Measurements from ENCODE around the gene SEMA4B. TPM values are rescaled to one million over a fixed set of nuclear protein-coding genes. Genes with fewer than 3 reads are reported as not detected.

SEMA4B gene
- total and polyA plus RNA-seq, 10 of the 15 experiments (the other 5 are each of a cell fraction or from before 2014, with no cell fraction given), result 0.87 to 26.0 (median 9.3) TPM

DNA sequence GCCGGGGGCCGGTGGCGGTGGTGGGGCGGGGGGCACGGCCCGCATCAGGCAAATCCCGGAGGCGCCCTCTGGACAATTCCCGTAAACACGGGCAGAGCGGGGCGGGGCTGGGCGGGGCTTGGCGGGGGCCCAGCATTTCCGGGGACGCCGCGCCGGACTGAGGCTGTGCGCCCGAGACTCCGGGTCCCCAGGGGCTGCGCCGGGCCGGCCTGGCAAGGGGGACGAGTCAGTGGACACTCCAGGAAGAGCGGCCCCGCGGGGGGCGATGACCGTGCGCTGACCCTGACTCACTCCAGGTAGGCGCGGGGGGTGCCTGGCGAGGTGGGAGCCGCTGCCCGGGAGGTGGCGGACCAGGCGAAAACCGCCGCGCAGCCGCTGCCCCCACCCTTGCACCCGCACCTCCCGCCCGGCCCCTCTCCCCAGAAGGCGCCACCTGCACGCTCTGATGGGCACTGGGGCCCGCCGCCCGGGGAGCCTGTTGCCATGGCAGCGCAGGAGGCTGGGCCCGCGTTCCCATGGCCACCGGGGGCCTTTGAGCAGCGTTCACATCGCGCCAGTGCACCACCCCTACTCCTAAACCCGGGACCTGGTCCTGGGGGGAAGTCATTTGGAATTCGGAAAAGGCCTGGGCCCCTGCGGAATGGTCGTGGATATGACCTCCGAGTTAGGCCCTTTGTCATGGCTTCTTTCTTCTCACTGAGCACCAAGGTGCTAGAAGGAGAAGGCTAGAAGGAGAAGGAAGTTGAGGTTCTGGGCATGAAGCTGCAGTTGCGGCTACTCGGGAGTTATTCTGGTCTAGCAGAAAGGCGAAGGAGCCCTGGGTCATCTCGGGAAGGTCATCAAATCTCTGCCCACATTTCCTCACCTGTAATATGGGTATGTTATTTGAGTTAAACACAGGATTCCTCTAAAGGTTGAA, 16.1 kb upstream of the SEMA4B start:
- in situ Hi-C loops (cut with MboI) (no loop called here), intact Hi-C loops (cut with micrococcal nuclease; ENCODE audit: unreplicated experiment) (no loop called here)
- H3K4me2 ChIP-seq (ENCODE audit: control insufficient read depth, insufficient read depth), result peak overlapping the region; percentile 99
- ATAC-seq (peak; percentile 92), DNase-seq (ENCODE audit: low read depth, low spot score) (no peak), FAIRE-seq (no peak)
- POLR2A ChIA-PET, result interaction anchor here (0.7 to 1.6 kb wide), 6 partner anchors 17 to 49 kb away, joined by 3 to 5 read pairs (median 4); partner anchors contain the start of genes CIB1, GDPGP1 and SEMA4B
- peak overlapping the region; percentile 77 for H3K9ac ChIP-seq (ENCODE audit: control insufficient read depth, insufficient read depth, low read length)
- H3K27ac ChIP-seq (ENCODE audit: control insufficient read depth, insufficient read depth), result peak overlapping the region; percentile 86
- CTCF ChIA-PET, result interaction anchor here (1.4 kb wide), 1 partner anchor 16 kb away, joined by 5 read pairs; the partner anchor contains the start of gene SEMA4B
- peak overlapping the region; percentile 80 for H3K4me3 ChIP-seq
- RAD21 ChIA-PET (ENCODE audit: unreplicated experiment), result interaction anchor here (1.2 to 1.5 kb wide), 3 partner anchors 23 to 48 kb away, joined by 3 to 8 read pairs (median 6); partner anchors contain the start of genes CIB1 and GDPGP1
- H3K36me3 ChIP-seq (ENCODE audit: control insufficient read depth in 2 of 2, insufficient read depth in 2 of 2, low read length in 1 of 2), result no peaks in the 10 kb centered on the region
- H3K9me3 ChIP-seq (replicated peaks; ENCODE audit: control insufficient read depth, insufficient read depth, low read length), result no peaks in the 10 kb centered on the region
- no peaks in the 10 kb centered on the region for H4K20me1 ChIP-seq (ENCODE audit: control insufficient read depth, insufficient read depth)
- under 1% methylated on average over 41 of the region's 67 CpGs for WGBS (ENCODE audit: insufficient coverage, insufficient replicate concordance, low lambda C conversion rate, missing lambda C conversion rate)
- H3K27me3 ChIP-seq (replicated peaks in 1 of 2; ENCODE audit: control insufficient read depth in 2 of 2, insufficient read depth in 2 of 2, low read length in 1 of 2), result no peaks in the 10 kb centered on the region
- peaks cover 6% of the 10 kb centered on the region; the same call in 1 of the 2 replicates for H3K79me2 ChIP-seq (ENCODE audit: control insufficient read depth, insufficient read depth, low read length)
- H2AFZ ChIP-seq (ENCODE audit: control insufficient read depth, low read depth, low read length), result peak overlapping the region; percentile 67
- peaks cover 16% of the 10 kb centered on the region for H3K4me1 ChIP-seq (ENCODE audit: control insufficient read depth, insufficient read depth, low read length)
- SMC1A ChIA-PET (ENCODE audit: uncharacterized antibody, unreplicated experiment), result interaction anchor here (1.1 to 2.6 kb wide), 6 partner anchors 16 to 49 kb away, joined by 4 to 12 read pairs (median 8); partner anchors contain the start of genes CIB1, GDPGP1 and SEMA4B
- BruUV-seq (replicated peaks), result TSS peak; percentile 58
- 0 out of 2 replicates have a peak, but pooled peaks have one; percentile 50 for TF ChIP-seq CHD2 (IDR thresholded peaks at IDR 0.05; ENCODE audit: borderline replicate concordance, low read depth, low read length)
- TF ChIP-seq TCF3 (IDR thresholded peaks at IDR 0.05; ENCODE audit: borderline replicate concordance, insufficient read depth, low read depth, low read length), result 0 out of 2 replicates have a peak, but pooled peaks have one; percentile 46
- peak; percentile 66 for TF ChIP-seq POLR2A (IDR thresholded peaks at IDR 0.05; ENCODE audit: low read depth, low read length)
- TF ChIP-seq NR2C2 (IDR thresholded peaks at IDR 0.05; ENCODE audit: borderline replicate concordance, control insufficient read depth, insufficient read length, low read depth), result no peak
- no peak for TF ChIP-seq YBX1 (IDR thresholded peaks at IDR 0.05)
- TF ChIP-seq, protein P1, sequence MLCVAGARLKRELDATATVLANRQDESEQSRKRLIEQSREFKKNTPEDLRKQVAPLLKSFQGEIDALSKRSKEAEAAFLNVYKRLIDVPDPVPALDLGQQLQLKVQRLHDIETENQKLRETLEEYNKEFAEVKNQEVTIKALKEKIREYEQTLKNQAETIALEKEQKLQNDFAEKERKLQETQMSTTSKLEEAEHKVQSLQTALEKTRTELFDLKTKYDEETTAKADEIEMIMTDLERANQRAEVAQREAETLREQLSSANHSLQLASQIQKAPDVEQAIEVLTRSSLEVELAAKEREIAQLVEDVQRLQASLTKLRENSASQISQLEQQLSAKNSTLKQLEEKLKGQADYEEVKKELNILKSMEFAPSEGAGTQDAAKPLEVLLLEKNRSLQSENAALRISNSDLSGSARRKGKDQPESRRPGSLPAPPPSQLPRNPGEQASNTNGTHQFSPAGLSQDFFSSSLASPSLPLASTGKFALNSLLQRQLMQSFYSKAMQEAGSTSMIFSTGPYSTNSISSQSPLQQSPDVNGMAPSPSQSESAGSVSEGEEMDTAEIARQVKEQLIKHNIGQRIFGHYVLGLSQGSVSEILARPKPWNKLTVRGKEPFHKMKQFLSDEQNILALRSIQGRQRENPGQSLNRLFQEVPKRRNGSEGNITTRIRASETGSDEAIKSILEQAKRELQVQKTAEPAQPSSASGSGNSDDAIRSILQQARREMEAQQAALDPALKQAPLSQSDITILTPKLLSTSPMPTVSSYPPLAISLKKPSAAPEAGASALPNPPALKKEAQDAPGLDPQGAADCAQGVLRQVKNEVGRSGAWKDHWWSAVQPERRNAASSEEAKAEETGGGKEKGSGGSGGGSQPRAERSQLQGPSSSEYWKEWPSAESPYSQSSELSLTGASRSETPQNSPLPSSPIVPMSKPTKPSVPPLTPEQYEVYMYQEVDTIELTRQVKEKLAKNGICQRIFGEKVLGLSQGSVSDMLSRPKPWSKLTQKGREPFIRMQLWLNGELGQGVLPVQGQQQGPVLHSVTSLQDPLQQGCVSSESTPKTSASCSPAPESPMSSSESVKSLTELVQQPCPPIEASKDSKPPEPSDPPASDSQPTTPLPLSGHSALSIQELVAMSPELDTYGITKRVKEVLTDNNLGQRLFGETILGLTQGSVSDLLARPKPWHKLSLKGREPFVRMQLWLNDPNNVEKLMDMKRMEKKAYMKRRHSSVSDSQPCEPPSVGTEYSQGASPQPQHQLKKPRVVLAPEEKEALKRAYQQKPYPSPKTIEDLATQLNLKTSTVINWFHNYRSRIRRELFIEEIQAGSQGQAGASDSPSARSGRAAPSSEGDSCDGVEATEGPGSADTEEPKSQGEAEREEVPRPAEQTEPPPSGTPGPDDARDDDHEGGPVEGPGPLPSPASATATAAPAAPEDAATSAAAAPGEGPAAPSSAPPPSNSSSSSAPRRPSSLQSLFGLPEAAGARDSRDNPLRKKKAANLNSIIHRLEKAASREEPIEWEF (IDR thresholded peaks at IDR 0.05; ENCODE audit: insufficient replicate concordance, low read depth, low read length), result no peak
- peak; percentile 31; the same call in 1 of the 2 replicates for TF ChIP-seq YY1 (IDR thresholded peaks at IDR 0.05; ENCODE audit: low read depth, low read length)
- TF ChIP-seq, protein P2, sequence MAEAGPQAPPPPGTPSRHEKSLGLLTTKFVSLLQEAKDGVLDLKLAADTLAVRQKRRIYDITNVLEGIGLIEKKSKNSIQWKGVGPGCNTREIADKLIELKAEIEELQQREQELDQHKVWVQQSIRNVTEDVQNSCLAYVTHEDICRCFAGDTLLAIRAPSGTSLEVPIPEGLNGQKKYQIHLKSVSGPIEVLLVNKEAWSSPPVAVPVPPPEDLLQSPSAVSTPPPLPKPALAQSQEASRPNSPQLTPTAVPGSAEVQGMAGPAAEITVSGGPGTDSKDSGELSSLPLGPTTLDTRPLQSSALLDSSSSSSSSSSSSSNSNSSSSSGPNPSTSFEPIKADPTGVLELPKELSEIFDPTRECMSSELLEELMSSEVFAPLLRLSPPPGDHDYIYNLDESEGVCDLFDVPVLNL (IDR thresholded peaks at IDR 0.05; ENCODE audit: low read depth, low read length), result 0 out of 2 replicates have a peak, but pooled peaks have one; percentile 45
- TF ChIP-seq, protein P3, sequence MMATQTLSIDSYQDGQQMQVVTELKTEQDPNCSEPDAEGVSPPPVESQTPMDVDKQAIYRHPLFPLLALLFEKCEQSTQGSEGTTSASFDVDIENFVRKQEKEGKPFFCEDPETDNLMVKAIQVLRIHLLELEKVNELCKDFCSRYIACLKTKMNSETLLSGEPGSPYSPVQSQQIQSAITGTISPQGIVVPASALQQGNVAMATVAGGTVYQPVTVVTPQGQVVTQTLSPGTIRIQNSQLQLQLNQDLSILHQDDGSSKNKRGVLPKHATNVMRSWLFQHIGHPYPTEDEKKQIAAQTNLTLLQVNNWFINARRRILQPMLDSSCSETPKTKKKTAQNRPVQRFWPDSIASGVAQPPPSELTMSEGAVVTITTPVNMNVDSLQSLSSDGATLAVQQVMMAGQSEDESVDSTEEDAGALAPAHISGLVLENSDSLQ (IDR thresholded peaks at IDR 0.05), result peak; percentile 52; the same call in 1 of the 2 replicates
- TF ChIP-seq ASH2L (IDR thresholded peaks at IDR 0.05; ENCODE audit: borderline replicate concordance, low read depth), result no peak
- no peak; the same call in 1 of the 2 replicates for TF ChIP-seq SMC3 (IDR thresholded peaks at IDR 0.05; ENCODE audit: borderline replicate concordance, low read length)
- peak in 1 of 2 experiments; percentile 35; a peak in 1 of 4 replicates for TF ChIP-seq IKZF2 (IDR thresholded peaks at IDR 0.05)
- no peak for TF ChIP-seq KAT2A (conservative IDR thresholded peaks at IDR 0.05; ENCODE audit: control insufficient read depth, low read depth, low read length)
- peak; percentile 14; the same call in 1 of the 2 replicates for TF ChIP-seq ZNF217 (IDR thresholded peaks at IDR 0.05)
- TF ChIP-seq MTA2 (IDR thresholded peaks at IDR 0.05; ENCODE audit: low read depth), result 0 out of 2 replicates have a peak, but pooled peaks have one; percentile 15
